Activated CD4-positive, alpha-beta memory T cell treated with anti-CD3 and anti-CD28 coated beads for 36 hours (primary cell): Measurements from ENCODE around the gene B4GALT3. TPM values are rescaled to one million over a fixed set of nuclear protein-coding genes. Genes with fewer than 3 reads are reported as not detected.
A peak's percentile ranks its signal among the peaks of the same experiment; 100 is the strongest.

Experiments
- CTCF ChIA-PET: fragments of 350-600 bp; sonication (Branson Sonifier 250); formaldehyde crosslinking; loops from one replicate; lab custom pipeline; 2021; ENCODE audit warnings: antibody characterized with exemption, inconsistent platforms; lab: Charles Lee
- POLR2A ChIA-PET: fragments of 350-600 bp; sonication (Branson Sonifier 250); formaldehyde crosslinking; loops from one replicate; lab custom pipeline; 2021; ENCODE audit warnings: antibody characterized with exemption; lab: Charles Lee
- DNase-seq: peaks from one replicate; pipeline ENCODE4 v3.0.0-alpha.2; 2020
- H3K27ac Mint-ChIP-seq: one replicate; pipeline ENCODE4 v1.8.0; 2021; ENCODE audit warnings: mixed read lengths
- H3K27me3 Mint-ChIP-seq: one replicate; pipeline ENCODE4 v1.8.0; 2021; ENCODE audit warnings: mixed read lengths
- H3K36me3 Mint-ChIP-seq: one replicate; pipeline ENCODE4 v1.8.0; 2021; ENCODE audit warnings: mixed read lengths
- H3K4me1 Mint-ChIP-seq: one replicate; pipeline ENCODE4 v1.8.0; 2021; ENCODE audit warnings: low read depth, mixed read lengths
- H3K4me3 Mint-ChIP-seq: one replicate; pipeline ENCODE4 v1.8.0; 2021; ENCODE audit warnings: mild to moderate bottlenecking, mixed read lengths
- H3K9me3 Mint-ChIP-seq: one replicate; pipeline ENCODE4 v1.8.0; 2021; ENCODE audit warnings: mixed read lengths
- intact Hi-C: fragments of 100-400 bp; cut with micrococcal nuclease; formaldehyde crosslinking; loops from one replicate; pipeline ENCODE4 v1.15.1; 2023
- total RNA-seq, 2 experiments: library from RNA; stranded (reverse); gene quantifications; one replicate each; pipeline ENCODE4 v1.2.3, GENCODE V29; 2021

B4GALT3 gene
- total RNA-seq, 2 experiments from 2014 or later: 46.3 to 50.9 TPM

- POLR2A ChIA-PET: no interaction called here
- Mint-ChIP-seq H3K4me3 (no peak overlapping the region), H3K27me3 (no peaks in the 10 kb centered on the region), H3K9me3 (no peaks in the 10 kb centered on the region), H3K36me3 (peaks cover 4% of the 10 kb centered on the region), H3K27ac (no peak overlapping the region), H3K4me1 (peaks cover 3% of the 10 kb centered on the region)
- intact Hi-C loops: no loop called here
- no peak for DNase-seq
- CTCF ChIA-PET: interaction anchor here (0.7 to 2.9 kb wide), 8 partner anchors 10 to 147 kb away, joined by 3 to 12 read pairs (median 4); partner anchors contain the start of gene PPOX
Observed at GRCh38 chr1:161137881-161138280, 39.4 kb downstream of the B4GALT3 start.

GRCh38 chr1:161133220-161133740, 44.0 kb downstream of the B4GALT3 start:
- CTCF ChIA-PET: interaction anchor here (0.7 to 4.3 kb wide), 11 partner anchors 12 to 294 kb away, joined by 3 to 22 read pairs (median 5); partner anchors contain the start of genes ARHGAP30, KLHDC9, PPOX and UFC1
- no peak for DNase-seq
- Mint-ChIP-seq H3K4me1 (peaks cover 36% of the 10 kb centered on the region), H3K9me3 (no peaks in the 10 kb centered on the region), H3K27me3 (no peaks in the 10 kb centered on the region), H3K27ac (no peak overlapping the region), H3K36me3 (peaks cover 16% of the 10 kb centered on the region), H3K4me3 (no peak overlapping the region)
- intact Hi-C loops: loop anchor here (5.0 kb wide), 1 partner anchor 296 kb away; no protein-coding TSS in a partner anchor
- POLR2A ChIA-PET: interaction anchor here (0.5 to 2.7 kb wide), 10 partner anchors 20 to 143 kb away, joined by 3 to 16 read pairs (median 4); partner anchors contain the start of genes ARHGAP30, NDUFS2, PPOX and UFC1

GRCh38 chr1:161132410-161133219, 44.7 kb downstream of the B4GALT3 start, which contains the start of gene DEDD:
Gene DEDD, minus strand, starts transcription at chr1:161132667. Its CDS starts 8,205 bp downstream, at chr1:161124462.
- POLR2A ChIA-PET: interaction anchor here (0.5 to 2.7 kb wide), 9 partner anchors 21 to 143 kb away, joined by 3 to 16 read pairs (median 4); partner anchors contain the start of genes NDUFS2, PPOX and UFC1
- Mint-ChIP-seq H3K4me3 (no peak within 1 kb of the TSS), H3K4me1 (peaks cover 43% of the 10 kb centered on the region), H3K27me3 (no peaks in the 10 kb centered on the region), H3K9me3 (no peaks in the 10 kb centered on the region), H3K36me3 (peaks cover 23% of the 10 kb centered on the region), H3K27ac (no peak within 1 kb of the TSS)
- intact Hi-C loops: loop anchor here (1.0 to 5.0 kb wide), 5 partner anchors 13 to 295 kb away; partner anchors contain the start of genes UFC1 and USF1
- CTCF ChIA-PET: interaction anchor here (0.7 to 4.3 kb wide), 13 partner anchors 11 to 294 kb away, joined by 3 to 22 read pairs (median 4); partner anchors contain the start of genes ARHGAP30, KLHDC9, PPOX and TOMM40L
- DNase-seq: peak; percentile 96

GRCh38 chr1:161131523-161132409, 45.5 kb downstream of the B4GALT3 start:
- intact Hi-C loops: loop anchor here (1.0 to 5.0 kb wide), 5 partner anchors 12 to 294 kb away; partner anchors contain the start of genes UFC1 and USF1
- H3K27me3 Mint-ChIP-seq: no peaks in the 10 kb centered on the region
- H3K4me1 Mint-ChIP-seq: peaks cover 49% of the 10 kb centered on the region
- no peak overlapping the region for H3K27ac Mint-ChIP-seq
- peak; percentile 25 for DNase-seq
- ChIA-PET POLR2A (interaction anchor here (0.8 to 2.7 kb wide), 8 partner anchors 22 to 91 kb away, joined by 3 to 16 read pairs (median 4); partner anchors contain the start of genes NDUFS2, PPOX and UFC1), CTCF (interaction anchor here (0.8 to 4.3 kb wide), 8 partner anchors 32 to 134 kb away, joined by 3 to 22 read pairs (median 6); partner anchors contain the start of genes ARHGAP30, KLHDC9, PPOX and TOMM40L)
- H3K4me3 Mint-ChIP-seq: no peak overlapping the region
- no peaks in the 10 kb centered on the region for H3K9me3 Mint-ChIP-seq
- peaks cover 29% of the 10 kb centered on the region for H3K36me3 Mint-ChIP-seq

- Mint-ChIP-seq H3K27me3 (no peaks in the 10 kb centered on the region), H3K27ac (peak overlapping the region; percentile 44), H3K36me3 (peaks cover 40% of the 10 kb centered on the region), H3K9me3 (no peaks in the 10 kb centered on the region), H3K4me1 (peaks cover 54% of the 10 kb centered on the region), H3K4me3 (no peak overlapping the region)
- DNase-seq: no peak
- intact Hi-C loops: loop anchor here (5.0 kb wide), 1 partner anchor 293 kb away; no protein-coding TSS in a partner anchor
- POLR2A ChIA-PET: no interaction called here
- CTCF ChIA-PET: no interaction called here
Observed at GRCh38 chr1:161130266-161130665, 47.0 kb downstream of the B4GALT3 start.

- H3K4me3 Mint-ChIP-seq: no peak overlapping the region
- no peak for DNase-seq
- H3K36me3 Mint-ChIP-seq: peaks cover 46% of the 10 kb centered on the region
- no peaks in the 10 kb centered on the region for H3K9me3 Mint-ChIP-seq
- peaks cover 50% of the 10 kb centered on the region for H3K4me1 Mint-ChIP-seq
- H3K27ac Mint-ChIP-seq: no peak overlapping the region
- ChIA-PET CTCF (interaction anchor here (1.2 kb wide), 1 partner anchor 9 kb away, joined by 4 read pairs; no protein-coding TSS in a partner anchor), POLR2A (interaction anchor here (1.1 kb wide), 1 partner anchor 12 kb away, joined by 5 read pairs; no protein-coding TSS in a partner anchor)
- intact Hi-C loops: no loop called here
- no peaks in the 10 kb centered on the region for H3K27me3 Mint-ChIP-seq
Observed at GRCh38 chr1:161128591-161129420, 48.5 kb downstream of the B4GALT3 start.

GRCh38 chr1:161127649-161128048, 49.7 kb downstream of the B4GALT3 start:
- Mint-ChIP-seq H3K27ac (no peak overlapping the region), H3K27me3 (no peaks in the 10 kb centered on the region), H3K4me3 (no peak overlapping the region), H3K9me3 (no peaks in the 10 kb centered on the region), H3K36me3 (peaks cover 53% of the 10 kb centered on the region), H3K4me1 (peaks cover 50% of the 10 kb centered on the region)
- ChIA-PET CTCF (interaction anchor here (0.8 to 1.2 kb wide), 3 partner anchors 10 to 30 kb away, joined by 3 to 4 read pairs (median 4); partner anchors contain the start of genes NIT1 and PFDN2), POLR2A (interaction anchor here (1.0 to 1.1 kb wide), 2 partner anchors 9 to 10 kb away, joined by 4 to 5 read pairs; partner anchors contain the start of genes NIT1 and PFDN2)
- no peak for DNase-seq
- intact Hi-C loops: no loop called here

GRCh38 chr1:161122967-161123366, 54.3 kb downstream of the B4GALT3 start:
- DNase-seq: no peak
- H3K27ac Mint-ChIP-seq: peak overlapping the region; percentile 48
- POLR2A ChIA-PET: no interaction called here
- peaks cover 61% of the 10 kb centered on the region for H3K36me3 Mint-ChIP-seq
- no peaks in the 10 kb centered on the region for H3K27me3 Mint-ChIP-seq
- peaks cover 41% of the 10 kb centered on the region for H3K4me1 Mint-ChIP-seq
- intact Hi-C loops: no loop called here
- no peak overlapping the region for H3K4me3 Mint-ChIP-seq
- CTCF ChIA-PET: no interaction called here
- no peaks in the 10 kb centered on the region for H3K9me3 Mint-ChIP-seq

GRCh38 chr1:161121834-161122233, 55.5 kb downstream of the B4GALT3 start:
- H3K4me3 Mint-ChIP-seq: no peak overlapping the region
- intact Hi-C loops: no loop called here
- POLR2A ChIA-PET: interaction anchor here (1.3 kb wide), 1 partner anchor 36 kb away, joined by 3 read pairs; no protein-coding TSS in a partner anchor
- H3K4me1 Mint-ChIP-seq: peaks cover 35% of the 10 kb centered on the region
- CTCF ChIA-PET: interaction anchor here (1.0 to 1.5 kb wide), 4 partner anchors 11 to 44 kb away, joined by 3 to 4 read pairs (median 3); partner anchors contain the start of genes DEDD and PPOX
- H3K27me3 Mint-ChIP-seq: no peaks in the 10 kb centered on the region
- H3K9me3 Mint-ChIP-seq: no peaks in the 10 kb centered on the region
- peak overlapping the region; percentile 64 for H3K27ac Mint-ChIP-seq
- no peak for DNase-seq
- H3K36me3 Mint-ChIP-seq: peaks cover 56% of the 10 kb centered on the region
